Inflammatory macrophage treated with lipopolysaccharide for 1 hour (primary cell): ENCODE data around the gene PTPRT.
A peak's percentile ranks its signal among the peaks of the same experiment; 100 is the strongest.

Experiments
- DNase-seq, 2 donors: peaks; one replicate each; pipeline ENCODE4 v3.0.0-alpha.2; 2020 to 2022

Gene PTPRT

DNA sequence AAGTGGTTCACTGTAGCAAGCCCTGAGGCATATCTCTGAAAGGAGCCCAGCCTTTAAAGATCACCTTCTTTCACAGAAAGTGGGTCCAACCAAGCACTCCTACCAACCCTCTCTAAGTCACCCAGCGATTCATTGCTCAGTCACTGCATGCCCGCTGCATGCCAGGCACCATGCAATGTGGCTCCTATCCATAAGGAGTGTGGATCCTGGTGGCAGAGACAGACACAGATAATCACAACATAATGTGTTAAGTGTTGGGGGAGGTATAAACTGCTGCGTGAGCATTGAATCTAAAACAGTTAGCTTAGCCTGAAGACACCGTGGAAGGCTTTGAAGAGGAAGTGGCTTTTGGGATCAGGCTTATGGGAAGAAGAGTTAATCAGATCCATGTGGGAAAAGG lies 659.5 kb downstream of the PTPRT start:
- DNase-seq: no peak

DNA sequence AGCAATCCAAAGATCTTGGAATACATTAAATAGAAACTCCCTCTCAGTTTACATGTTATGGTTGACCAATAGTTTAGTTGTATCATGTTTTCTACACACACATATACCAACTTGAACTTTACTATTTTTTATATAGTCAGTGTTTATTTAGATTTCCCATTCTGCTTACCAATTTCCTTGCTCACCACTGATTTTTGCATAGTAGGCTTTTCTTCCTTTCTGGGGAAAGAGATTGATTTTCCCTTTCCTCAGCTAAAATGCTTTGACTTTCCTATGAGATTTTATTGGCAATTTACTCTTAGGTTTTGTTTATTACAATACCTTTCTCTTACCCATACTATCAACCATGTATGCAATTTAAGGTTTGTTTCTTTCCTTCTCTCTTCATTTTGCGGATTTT lies 665.6 kb downstream of the PTPRT start:
- no peak for DNase-seq

DNA sequence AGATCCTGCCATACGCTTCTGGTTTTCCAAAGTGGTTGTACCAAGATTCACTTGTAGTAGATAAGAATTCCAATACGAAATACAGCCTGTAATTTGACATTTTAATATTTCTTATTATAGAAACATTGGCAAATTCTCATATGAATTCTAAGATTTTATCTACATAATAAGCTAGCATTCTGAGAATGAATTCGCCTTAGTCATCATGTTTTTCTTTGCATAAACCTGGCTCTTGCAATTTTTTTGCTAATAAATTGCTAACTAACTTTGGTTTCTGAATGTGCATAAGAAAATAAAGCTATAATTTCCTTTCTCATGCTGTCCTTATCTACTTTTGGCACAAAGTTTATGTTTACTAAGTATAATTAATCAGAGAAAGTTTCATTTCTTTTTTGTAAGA lies 673.0 kb downstream of the PTPRT start:
- no peak for DNase-seq

GRCh38 chr20:42510686-42511085 lies 679.0 kb downstream of the PTPRT start:
- no peak for DNase-seq

DNA sequence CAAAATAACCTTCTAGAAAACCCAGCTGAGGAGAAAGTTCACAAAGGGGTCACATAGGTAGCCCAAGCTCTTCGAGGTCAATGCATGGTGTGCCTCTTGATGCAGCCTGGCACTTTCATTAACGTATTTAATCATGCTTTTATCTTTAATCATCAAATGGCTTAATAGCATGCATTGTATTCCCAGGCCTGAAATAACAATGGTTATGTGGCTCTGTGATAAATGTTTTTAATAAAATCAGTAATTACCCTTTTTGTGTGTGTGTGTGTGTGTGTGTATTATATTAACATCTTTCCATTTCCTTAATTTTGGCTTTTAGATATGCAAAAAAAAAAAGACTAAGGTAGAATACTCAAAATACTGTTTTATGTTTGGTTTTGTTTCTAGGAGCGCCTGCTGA lies 681.8 kb downstream of the PTPRT start:
- no peak for DNase-seq

- DNase-seq: no peak
Observed at GRCh38 chr20:42506397-42506796, 683.3 kb downstream of the PTPRT start.

- DNase-seq: no peak
Observed at GRCh38 chr20:42502591-42502990, 687.1 kb downstream of the PTPRT start.

DNA sequence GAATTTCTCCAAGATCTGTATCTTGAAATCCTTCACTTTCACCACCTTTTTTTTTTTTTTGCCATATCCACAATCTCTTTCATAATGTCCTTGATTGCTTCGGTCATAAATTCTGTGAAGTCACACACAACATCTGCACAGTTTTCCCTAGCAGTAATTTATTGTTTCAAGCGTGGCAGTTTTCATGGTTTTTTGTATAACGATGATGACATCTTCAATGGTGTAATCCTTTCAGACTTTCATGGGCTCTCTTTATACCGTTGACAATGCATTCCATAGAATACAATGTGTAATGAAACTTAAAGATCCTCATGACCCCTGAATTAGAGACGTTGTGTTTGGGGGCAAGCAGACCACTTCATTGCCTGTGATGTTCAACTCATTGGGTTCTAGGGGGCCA lies 693.1 kb downstream of the PTPRT start:
- no peak for DNase-seq

- no peak for DNase-seq
Observed at GRCh38 chr20:42494290-42494689, 695.4 kb downstream of the PTPRT start.

DNA sequence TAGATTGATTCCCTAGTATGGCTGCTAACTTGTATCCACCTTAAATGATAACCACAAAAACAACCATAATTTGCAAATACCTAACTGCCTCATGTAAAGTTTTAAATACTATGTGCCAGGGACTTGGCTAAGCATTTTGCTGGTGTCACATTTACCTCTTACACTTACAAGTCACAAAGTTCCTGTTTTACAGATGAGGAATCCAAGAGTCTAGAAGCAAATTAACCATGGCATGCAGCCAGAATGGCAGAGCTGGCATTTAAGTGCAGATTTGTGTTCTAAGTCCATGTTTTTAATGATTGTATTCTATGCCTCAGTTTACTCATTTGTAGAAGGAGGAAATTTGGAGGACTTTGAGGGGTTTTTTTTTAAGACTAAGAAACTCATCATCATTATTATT lies 696.7 kb downstream of the PTPRT start:
- DNase-seq: peak; percentile 12 to 31

DNA sequence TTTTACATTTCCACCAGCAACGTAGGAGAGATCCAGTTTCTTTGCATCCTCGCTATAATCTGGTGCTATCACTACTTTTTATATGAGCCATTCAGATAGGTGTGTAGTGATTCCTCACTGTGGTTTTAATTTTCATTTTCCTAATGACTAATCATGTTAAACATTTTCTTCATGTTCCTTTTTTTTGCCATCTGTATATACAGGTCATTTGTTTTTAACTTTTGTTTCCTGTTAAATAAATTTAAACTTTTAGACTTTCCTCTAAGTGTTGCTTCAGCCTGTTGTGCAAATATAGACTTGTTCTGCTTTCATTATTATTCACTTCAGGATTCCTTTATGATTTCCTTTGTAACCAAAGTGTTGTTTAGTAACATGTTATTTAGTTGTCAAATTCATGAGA lies 697.4 kb downstream of the PTPRT start:
- DNase-seq: peak; percentile 65 to 78

DNA sequence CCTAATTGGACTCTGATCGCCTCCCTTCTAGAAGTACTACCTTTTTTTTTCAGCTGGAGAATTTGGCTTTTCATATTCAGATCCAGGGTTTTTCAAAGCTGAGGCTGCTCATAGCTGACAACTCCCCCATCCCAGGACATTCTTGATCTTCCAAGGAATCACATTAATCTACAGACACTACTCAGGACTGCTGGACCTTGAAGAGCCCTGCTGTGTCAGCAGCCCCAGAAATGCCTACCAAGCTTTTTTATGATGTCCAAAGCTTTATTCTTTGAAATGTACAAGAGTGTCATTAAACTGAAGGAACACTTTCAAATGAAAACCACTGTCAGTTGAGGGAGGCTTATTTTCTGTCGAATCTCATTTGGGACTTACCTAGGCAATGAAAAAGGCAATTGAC lies 704.1 kb downstream of the PTPRT start:
- no peak for DNase-seq

GRCh38 chr20:42484790-42485375 lies 704.8 kb downstream of the PTPRT start:
- peak; percentile 33 to 61 for DNase-seq

DNA sequence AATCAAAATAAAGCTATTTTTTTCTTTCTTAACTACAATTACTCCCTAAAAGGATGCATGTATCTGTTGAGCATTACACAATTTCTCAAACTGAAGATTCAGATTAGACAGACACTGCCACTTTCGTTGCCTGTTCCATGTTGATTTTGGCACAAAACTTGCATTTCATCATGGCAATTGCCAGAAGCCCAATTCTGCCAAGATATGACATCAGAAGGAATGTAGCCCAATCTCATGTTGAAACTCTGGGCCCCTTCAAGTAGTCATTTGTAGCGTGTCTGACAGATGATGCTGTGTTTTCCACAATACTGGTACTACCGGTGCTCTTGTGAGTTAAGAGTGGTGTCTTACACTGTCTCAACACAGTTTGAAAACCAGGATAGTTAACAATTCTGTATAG lies 705.4 kb downstream of the PTPRT start:
- peak in 1 of 2 donors; percentile 10 for DNase-seq

DNA sequence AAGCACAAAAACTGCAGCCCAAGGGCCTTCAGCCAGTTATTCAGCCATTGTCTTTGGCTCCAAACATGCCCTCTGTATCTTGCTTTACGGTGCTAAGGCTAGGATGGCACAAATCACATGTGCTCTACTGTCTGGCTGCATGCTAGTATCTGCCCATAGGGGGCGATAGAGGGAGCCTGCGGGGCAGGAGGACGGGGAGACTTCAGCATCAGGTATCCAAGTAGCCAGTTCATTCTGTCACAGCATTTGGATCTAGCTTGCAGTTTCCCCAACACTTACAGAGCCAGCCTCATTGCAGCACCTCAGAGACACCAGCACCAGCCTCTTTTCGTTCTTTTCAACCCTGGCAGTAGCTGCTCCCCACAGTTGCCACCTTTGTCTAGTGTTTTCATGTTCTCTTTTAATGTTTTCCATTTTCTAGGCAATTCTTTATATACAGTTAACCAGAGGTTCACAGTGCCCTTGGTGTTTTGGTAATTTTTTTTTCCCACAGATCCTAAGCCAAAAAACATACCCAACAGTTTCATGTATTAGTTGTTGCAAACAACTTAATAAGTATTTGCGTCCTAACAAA lies 705.9 kb downstream of the PTPRT start:
- peak; percentile 9 to 47 for DNase-seq

GRCh38 chr20:42482808-42483207 lies 706.9 kb downstream of the PTPRT start:
- no peak for DNase-seq

DNA sequence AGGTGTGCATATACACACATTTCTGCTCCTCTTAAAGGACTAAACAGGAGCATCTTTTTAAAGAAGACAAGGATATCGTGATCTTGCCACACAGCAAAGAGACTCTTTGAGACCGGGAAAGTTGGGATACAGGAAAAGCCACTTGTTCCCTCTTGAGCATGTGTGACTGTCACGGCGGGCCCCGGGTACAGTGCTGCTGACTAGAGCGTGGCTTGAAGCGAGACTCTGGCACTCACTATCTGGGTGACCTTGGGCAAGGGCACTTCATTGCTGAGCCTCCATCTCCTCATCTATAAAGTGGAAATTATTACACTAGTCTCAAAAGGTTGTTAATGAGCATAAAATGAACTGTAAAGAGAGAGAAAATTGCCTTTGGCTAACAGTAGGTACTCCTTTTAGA lies 713.9 kb downstream of the PTPRT start:
- DNase-seq: no peak

DNA sequence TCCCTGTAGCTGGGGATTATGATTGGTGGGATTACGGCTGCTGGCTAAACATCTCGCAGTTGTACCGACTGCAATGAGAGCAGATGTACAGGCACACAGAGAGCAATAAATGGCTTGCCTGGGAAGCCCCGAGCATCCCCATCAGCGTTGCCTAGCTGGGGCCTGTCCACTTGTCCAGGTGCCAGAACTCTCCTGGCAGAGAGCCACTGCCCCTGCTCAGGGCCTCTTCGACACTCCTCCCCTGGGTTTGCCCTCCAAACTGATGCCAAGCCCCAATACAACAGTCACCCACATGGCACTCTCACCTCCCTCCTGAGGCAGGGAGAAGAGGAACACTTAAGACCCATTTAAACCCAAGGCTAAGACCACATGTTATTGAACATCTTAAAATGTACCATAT lies 715.1 kb downstream of the PTPRT start:
- no peak for DNase-seq

- DNase-seq: no peak
Observed at GRCh38 chr20:42472198-42472597, 717.5 kb downstream of the PTPRT start.

GRCh38 chr20:42461965-42462593 lies 727.6 kb downstream of the PTPRT start:
- DNase-seq: no peak

- DNase-seq: no peak
Observed at GRCh38 chr20:42461291-42461690, 728.4 kb downstream of the PTPRT start.

DNA sequence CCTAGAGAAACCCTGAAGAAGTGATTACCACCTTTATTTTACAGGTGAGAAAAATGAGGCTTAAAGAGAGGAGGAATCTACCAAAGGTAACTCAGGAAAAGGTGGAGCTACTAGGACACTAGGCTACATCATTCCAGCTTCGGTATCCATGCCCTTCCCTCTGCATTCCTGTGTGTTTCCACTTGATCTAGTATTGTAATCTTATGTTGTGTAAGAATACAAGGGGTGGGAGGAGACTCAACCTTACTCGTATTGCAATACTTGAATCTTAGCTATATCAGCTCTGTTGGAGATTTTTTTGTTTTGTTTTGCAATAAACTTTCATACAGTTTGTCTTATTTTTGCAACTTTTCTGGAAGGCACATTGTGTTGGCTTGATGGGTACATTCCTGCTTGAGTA lies 742.4 kb downstream of the PTPRT start:
- DNase-seq: no peak

DNA sequence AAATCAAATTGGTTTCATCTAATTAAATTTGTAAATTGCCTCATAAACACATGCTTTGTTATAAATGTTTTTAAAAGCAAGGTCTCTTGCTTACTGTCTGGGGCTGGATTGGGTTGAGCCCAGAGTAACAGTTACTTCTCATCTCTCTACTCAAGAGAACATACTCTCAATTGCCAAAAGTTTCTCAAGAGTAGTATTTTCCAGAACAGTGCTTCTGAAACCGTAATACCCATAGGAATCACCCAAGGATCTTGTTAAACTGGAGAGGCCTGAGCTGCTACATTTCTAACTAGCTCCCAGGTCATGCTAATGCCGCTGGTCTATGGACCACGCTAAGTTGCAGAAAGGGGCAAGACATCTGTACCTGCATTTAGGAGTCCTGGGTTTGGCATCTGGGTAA lies 744.9 kb downstream of the PTPRT start:
- no peak for DNase-seq

- DNase-seq: no peak
Observed at GRCh38 chr20:42443200-42443599, 746.5 kb downstream of the PTPRT start.

DNA sequence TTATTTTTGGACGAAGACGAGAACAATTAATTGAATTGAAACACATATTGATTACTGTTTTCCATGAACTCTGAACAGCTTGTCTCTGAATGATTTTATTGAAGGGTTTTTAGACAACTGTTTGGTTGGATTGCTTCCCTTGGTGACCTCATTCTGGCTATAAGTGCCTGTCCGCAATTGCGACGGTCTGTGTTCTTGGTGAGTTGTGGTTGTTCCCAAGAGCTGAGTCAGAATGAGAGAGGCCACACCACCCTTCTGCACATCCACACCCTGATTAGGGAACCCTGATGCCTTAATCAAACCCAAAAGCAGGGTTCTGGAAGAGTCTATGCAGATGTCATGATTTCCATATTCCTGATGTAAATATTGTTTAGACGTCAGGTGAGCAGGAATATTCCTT lies 747.0 kb downstream of the PTPRT start:
- no peak for DNase-seq
